ENCODE data around the gene ELMO2.

The ELMO2 gene

DNA sequence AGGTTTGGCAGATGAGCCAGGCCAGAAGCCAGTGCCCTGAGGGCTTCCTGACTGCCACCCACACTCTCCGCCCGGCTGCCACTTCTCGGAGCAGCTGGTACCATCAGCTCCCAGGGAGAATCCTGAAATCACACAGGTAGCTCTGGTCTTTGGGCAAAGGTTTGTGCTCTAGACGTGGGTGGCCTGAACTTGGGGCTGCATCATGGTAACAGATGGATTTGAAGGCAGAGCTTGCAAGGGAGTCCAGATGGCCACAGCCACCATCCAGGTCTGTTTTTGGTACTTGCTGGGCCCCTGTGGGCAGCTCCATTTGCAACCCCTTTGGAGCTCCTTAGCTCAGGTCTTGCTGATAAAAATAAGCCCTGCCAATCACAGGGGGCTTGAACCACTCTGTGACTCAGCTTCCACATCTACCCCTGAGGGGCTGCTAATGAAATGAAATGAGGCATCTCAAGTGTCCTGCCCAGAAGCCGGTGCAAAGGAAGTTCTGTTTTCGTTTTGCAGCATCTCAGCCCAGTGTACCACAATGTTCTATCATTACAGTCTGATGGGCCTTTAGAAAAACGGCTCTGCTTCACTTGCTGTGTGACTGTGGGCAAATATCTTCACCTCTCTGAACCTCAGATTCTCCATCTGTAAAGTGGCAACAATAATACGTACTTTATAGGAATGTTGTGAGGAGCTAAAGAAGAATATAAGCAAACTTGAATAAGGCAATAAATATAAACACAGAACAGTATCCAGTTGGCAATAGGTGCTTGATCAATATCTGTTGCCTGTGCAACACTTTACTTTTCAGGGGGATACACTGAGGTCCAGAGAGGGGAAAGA, 73.0 kb downstream of the ELMO2 start:
- no peak for DNase-seq (ENCODE audit: low read depth in 3 of 3)

- DNase-seq (ENCODE audit: low read depth in 3 of 3): no peak
These were observed 73.8 kb downstream of the ELMO2 start for GRCh38 chr20:46332373-46333160.

GRCh38 chr20:46331611-46332361, 74.6 kb downstream of the ELMO2 start:
- no peak for DNase-seq (ENCODE audit: low read depth in 3 of 3)

- no peak for DNase-seq (ENCODE audit: low read depth in 3 of 3)
These were observed 75.5 kb downstream of the ELMO2 start for GRCh38 chr20:46330831-46331371.

DNA sequence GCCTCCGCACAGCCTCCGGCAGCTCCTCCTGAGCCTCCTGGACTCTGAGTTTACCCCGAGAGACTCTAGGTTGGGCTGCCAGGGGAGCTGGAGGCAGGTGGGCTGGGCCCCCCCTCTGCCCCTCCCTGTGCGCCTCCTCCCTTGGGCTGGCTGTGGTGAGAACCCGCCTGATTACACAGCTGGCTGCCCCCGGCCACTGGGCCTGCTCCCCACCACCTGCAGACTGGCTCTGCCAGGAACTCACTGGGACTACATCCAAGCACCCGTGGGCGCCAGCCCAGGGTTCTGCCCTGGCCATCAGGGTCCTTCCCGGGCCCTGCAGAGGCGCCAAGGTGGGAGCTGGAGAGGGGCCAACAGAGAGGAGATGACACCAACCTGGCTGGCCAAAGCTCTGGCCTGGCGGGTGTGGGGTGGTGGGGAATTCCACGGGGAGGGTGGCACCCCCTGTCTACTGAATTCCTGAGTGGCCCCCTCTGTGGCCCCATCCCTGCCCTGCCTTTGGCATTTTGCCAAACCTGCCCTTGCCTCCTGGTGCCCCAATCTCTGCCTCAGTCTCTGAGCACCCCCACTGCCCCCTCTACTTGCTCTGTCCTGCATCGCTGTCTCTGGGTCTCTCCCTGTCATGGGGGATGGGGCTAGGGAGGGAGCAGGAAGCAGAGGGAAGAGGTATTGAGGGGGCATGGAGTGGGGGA, 76.2 kb downstream of the ELMO2 start:
- DNase-seq (ENCODE audit: low read depth in 3 of 3): no peak

DNA sequence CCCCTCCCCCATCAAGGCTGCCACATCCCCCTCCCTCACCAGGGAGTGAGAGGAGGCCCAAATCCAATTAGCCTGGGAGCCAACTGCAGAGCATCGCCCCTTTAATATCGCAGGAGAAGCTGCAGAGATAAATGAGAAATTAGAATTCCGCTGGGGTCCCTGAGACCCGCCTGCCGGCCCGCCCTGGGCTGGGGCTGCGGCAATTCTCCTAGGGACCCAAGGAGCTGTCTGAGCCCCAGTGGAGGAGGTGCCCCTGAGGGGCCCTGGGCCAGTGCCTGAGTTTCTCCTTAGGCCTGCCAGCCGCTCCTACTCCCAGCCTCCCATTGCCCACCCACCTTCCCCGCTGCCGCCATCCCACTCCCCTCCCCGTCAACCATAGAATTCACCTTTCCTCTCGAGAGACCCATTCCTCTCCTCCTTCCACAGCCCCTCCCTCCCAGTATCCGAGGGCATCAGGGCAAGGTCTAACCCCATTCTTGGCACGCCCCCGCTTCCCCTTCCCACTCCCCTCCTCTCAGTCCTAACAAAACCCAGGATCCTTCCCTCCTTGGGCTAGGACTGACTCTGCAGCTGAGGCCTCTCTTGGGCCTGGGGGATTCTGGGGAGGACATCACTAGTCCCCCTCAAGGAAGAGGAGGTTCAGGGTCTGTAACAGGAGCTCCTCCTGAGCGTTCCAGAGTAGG, 78.1 kb downstream of the ELMO2 start:
- no peak for DNase-seq (ENCODE audit: low read depth in 3 of 3)

GRCh38 chr20:46327557-46327956, 78.9 kb downstream of the ELMO2 start:
- DNase-seq (ENCODE audit: low read depth in 3 of 3): no peak

DNA sequence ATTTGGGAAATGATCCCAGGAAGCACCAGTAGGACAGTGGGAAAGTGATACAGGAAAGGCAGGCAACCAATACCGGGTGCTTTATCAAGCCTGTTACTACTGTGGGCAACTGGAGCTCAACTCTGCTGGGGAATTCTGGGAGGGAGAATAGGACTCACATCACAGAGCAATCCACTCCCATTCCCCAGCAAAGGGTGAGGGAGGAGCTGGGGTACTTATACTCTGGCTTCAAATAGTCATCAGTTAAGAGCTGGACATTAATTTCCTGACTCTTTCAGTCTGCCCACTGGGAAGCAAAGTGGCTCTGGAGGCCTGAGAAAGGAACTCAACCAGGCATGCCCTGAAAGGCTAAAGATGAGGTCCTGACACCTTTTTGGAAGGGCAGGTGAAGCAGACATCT, 80.6 kb downstream of the ELMO2 start:
- DNase-seq (ENCODE audit: low read depth in 3 of 3): no peak

DNA sequence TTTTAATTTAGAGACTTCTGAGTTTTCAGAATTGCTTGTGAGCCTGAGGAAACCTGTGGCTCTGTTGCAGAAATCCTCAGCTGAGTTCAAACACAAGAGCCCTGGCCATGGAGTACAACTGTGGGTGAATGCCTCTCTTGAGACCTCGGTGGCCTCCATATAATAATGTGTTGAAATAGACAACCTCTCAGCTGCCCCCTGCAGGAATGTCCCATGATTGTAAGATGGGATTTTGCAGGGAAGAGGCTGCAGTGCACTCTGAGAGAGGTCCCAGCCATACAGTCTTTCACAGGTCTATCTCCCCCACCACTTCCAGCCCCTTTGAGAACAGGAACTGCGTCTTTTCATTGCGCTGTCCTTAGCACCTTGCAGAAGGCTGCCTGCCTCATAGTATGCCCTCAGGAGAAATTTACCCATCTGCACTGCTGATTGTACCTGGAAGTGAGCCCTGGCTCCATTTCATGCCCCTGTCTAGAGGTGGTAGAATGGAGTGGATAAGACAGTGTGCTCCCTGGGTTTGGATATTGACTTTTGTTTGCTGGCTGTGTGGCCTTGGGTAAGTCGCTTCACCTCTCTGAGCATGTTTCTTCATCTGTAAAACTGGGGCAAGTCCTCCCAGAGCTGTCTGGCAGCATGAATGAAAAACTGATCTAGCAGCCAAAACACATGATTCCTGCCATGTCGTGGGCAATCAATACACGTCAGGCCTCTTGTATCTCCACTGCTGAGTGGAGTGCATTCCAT, 81.3 kb downstream of the ELMO2 start:
- DNase-seq (ENCODE audit: low read depth in 3 of 3): no peak

DNA sequence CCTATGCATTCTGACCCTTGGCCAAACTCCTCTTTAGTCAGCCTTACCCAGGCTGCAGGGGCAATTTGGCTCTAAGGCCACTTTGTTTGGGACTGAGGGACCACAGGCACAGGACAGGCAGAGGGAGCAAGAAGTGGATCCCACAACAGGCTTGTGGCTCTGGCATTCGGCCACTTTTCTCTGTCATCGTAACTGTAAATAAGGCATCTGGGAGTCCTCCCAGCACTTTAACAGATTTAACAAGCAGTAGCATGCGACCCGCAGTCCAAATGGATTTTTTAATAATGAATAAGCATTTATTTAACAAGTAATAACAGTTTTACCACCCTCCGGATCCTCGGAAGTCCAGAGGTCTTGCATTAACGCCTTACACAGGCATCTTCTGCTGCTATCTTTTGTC, 82.0 kb downstream of the ELMO2 start:
- DNase-seq (ENCODE audit: low read depth in 3 of 3): no peak

DNA sequence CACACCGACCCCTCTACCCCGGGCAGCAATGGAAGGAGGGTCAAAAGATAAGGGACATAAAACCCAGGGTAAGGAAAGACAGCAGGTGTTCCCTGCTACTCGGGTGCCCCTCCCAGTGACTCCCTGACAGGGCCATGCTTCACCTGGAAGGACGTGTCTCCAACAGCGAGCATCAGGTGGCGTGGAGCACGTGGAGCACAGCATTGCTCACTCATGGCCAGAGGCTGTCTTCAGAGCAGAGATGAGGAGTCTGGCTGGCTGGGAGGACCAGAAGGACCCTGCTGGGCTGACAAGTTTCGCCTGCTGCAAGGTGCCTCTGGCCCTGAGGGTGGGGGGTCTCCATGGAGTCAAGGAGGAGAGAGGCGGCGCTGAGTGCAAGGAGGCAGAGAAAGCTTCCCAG, 82.9 kb downstream of the ELMO2 start:
- DNase-seq (ENCODE audit: low read depth in 3 of 3): no peak

- no peak for DNase-seq (ENCODE audit: low read depth in 3 of 3)
These were observed 83.8 kb downstream of the ELMO2 start for GRCh38 chr20:46322641-46323040.

DNA sequence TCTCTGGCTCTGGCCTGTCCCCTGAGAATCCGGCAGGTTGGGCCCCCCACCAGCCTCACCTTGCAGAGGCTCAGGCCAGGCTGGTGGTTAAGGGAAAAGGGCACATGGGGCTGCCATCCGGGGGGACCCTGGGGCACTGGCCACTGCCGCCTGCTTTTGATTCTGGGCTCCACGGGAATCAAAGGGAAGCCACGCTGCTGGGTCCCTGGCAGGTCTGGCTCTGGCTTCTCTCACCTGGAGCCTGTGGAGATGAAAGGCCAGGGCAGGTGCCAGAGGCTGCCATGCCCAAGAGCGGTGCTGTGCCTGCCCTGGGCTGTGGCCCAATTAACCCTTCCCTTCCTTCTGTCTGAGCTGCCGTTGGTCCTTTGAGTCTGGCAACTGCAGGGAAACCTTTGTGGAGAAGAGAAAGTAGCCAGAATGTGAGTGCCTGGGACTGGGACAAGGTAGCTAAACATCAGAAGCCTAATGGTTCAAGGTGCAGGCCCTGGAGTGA, 88.7 kb downstream of the ELMO2 start:
- no peak for DNase-seq (ENCODE audit: low read depth in 3 of 3)

DNA sequence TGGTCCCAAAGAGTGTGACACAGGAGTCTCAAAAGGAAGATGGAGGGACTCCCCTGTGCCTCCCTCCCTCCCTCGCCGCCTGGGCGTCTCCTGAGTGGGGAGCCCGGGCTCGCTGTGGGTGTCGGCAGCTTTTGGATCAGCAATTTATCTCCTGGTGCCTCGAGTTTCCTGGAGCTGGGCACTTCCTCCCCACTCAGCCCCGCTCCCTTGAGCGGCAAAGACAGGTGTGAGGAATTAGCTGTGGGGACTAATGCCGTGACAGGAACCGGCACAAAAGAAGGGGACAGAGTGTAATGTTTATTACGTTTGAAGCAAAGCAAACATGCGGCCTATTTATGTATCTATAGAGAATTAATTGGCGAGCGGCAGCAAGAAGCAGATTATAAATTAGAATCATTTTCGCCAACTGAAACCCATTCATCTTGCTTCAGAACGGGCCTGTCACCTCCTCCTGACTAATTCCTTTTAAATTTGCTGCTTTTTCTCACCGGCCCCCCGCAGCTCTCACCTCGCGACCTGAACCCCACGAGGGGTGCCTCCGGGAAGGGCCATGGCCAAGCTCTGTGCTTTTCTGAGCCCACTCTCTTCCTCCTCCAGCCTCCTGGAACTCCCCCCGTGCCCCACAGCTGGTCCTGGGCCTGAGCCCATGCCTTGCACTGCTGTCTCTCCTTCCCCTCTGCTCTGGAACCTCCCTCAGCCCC, 89.3 kb downstream of the ELMO2 start:
- no peak for DNase-seq (ENCODE audit: low read depth in 3 of 3)

All from stimulated activated CD4-positive, alpha-beta T cell treated with anti-CD3 and anti-CD28 coated beads, TNF-alpha, amount 100 ng/mL, for 24 hours (primary cell).